OCI-LY3 (cell line): ENCODE measurements around the gene APOL6.

Experiments used
- CTCF ChIP-seq: fragments of 200-600, 300-600 bp; sonication (generic); IDR thresholded peaks from 2 replicates; pipeline ENCODE4 v1.5.1; 2014; ENCODE audit warnings: antibody characterized with exemption, low read length, low read depth
- EZH2phosphoT487 ChIP-seq: fragments of 200-600 bp; shearing (Covaris generic); IDR thresholded peaks from 2 replicates; pipeline ENCODE4 v1.6.1; 2018; ENCODE audit warnings: antibody characterized with exemption, mixed run types, low read depth

GRCh38 chr22:35616043-35616442 lies 32.2 kb upstream of the APOL6 start:
- TF ChIP-seq CTCF (no peak), EZH2phosphoT487 (no peak)
